ENCODE measurements around the gene RESF1.

The RESF1 gene

GRCh38 chr12:31950492-31950891 lies 8.7 kb upstream of the RESF1 start:
- DNase-seq (ENCODE audit: low spot score in 2 of 2) (no peak), ATAC-seq (no peak)
- peak overlapping the region; percentile 68 for H3K27ac Mint-ChIP-seq
- H3K9me3 Mint-ChIP-seq: no peaks in the 10 kb centered on the region
- peaks cover 24% of the 10 kb centered on the region for H3K4me1 Mint-ChIP-seq
- no peak overlapping the region for H3K4me3 Mint-ChIP-seq
- H3K36me3 Mint-ChIP-seq: no peaks in the 10 kb centered on the region

- DNase-seq (ENCODE audit: low spot score in 2 of 2): no peak
- Mint-ChIP-seq H3K9me3 (no peaks in the 10 kb centered on the region), H3K27ac (peak overlapping the region; percentile 68), H3K4me3 (peak overlapping the region; percentile 10), H3K36me3 (no peaks in the 10 kb centered on the region), H3K4me1 (peaks cover 28% of the 10 kb centered on the region)
- ATAC-seq: no peak
Observed at GRCh38 chr12:31951008-31951407, 8.2 kb upstream of the RESF1 start.

GRCh38 chr12:31951939-31952338 lies 7.3 kb upstream of the RESF1 start:
- Mint-ChIP-seq H3K4me3 (no peak overlapping the region), H3K9me3 (no peaks in the 10 kb centered on the region), H3K4me1 (peaks cover 36% of the 10 kb centered on the region), H3K36me3 (no peaks in the 10 kb centered on the region), H3K27ac (no peak overlapping the region)
- ATAC-seq (no peak), DNase-seq (ENCODE audit: low spot score in 2 of 2) (no peak)

GRCh38 chr12:31952418-31952817 lies 6.8 kb upstream of the RESF1 start:
- no peak overlapping the region for H3K4me3 Mint-ChIP-seq
- H3K9me3 Mint-ChIP-seq: no peaks in the 10 kb centered on the region
- DNase-seq (ENCODE audit: low spot score in 2 of 2) (no peak), ATAC-seq (no peak)
- peaks cover 40% of the 10 kb centered on the region for H3K4me1 Mint-ChIP-seq
- H3K27ac Mint-ChIP-seq: no peak overlapping the region
- no peaks in the 10 kb centered on the region for H3K36me3 Mint-ChIP-seq

GRCh38 chr12:31954925-31955858 lies 4.0 kb upstream of the RESF1 start:
- Mint-ChIP-seq H3K9me3 (no peaks in the 10 kb centered on the region), H3K4me3 (no peak overlapping the region), H3K27ac (peak overlapping the region; percentile 51), H3K4me1 (peaks cover 53% of the 10 kb centered on the region), H3K36me3 (peaks cover 11% of the 10 kb centered on the region)
- no peak for ATAC-seq
- DNase-seq (ENCODE audit: low spot score in 2 of 2): no peak

- peak overlapping the region; percentile 85 for H3K4me3 Mint-ChIP-seq
- peaks cover 67% of the 10 kb centered on the region for H3K4me1 Mint-ChIP-seq
- no peaks in the 10 kb centered on the region for H3K9me3 Mint-ChIP-seq
- no peak for ATAC-seq
- no peak for DNase-seq (ENCODE audit: low spot score in 2 of 2)
- peak overlapping the region; percentile 95 for H3K27ac Mint-ChIP-seq
- peaks cover 45% of the 10 kb centered on the region for H3K36me3 Mint-ChIP-seq
Observed at GRCh38 chr12:31958569-31959160, 550 bp upstream of the RESF1 start.

- peaks cover 78% of the 10 kb centered on the region for H3K4me1 Mint-ChIP-seq
- peaks cover 57% of the 10 kb centered on the region for H3K36me3 Mint-ChIP-seq
- DNase-seq (ENCODE audit: low spot score in 2 of 2) (peak in 1 of 2 donors; percentile 73), ATAC-seq (peak; percentile 78)
- H3K9me3 Mint-ChIP-seq: peaks cover 3% of the 10 kb centered on the region
- peak overlapping the region; percentile 85 for H3K4me3 Mint-ChIP-seq
- H3K27ac Mint-ChIP-seq: peak overlapping the region; percentile 95
Observed at GRCh38 chr12:31959701-31960391, 631 bp downstream of the RESF1 start.

- H3K27ac Mint-ChIP-seq: peak overlapping the region; percentile 95
- peak overlapping the region; percentile 85 for H3K4me3 Mint-ChIP-seq
- H3K9me3 Mint-ChIP-seq: peaks cover 3% of the 10 kb centered on the region
- peaks cover 76% of the 10 kb centered on the region for H3K4me1 Mint-ChIP-seq
- peaks cover 70% of the 10 kb centered on the region for H3K36me3 Mint-ChIP-seq
- ATAC-seq (no peak), DNase-seq (ENCODE audit: low spot score in 2 of 2) (no peak)
Observed at GRCh38 chr12:31961137-31961536, 1.9 kb downstream of the RESF1 start.

GRCh38 chr12:31962076-31962475 lies 2.9 kb downstream of the RESF1 start:
- Mint-ChIP-seq H3K9me3 (peaks cover 3% of the 10 kb centered on the region), H3K4me1 (peaks cover 78% of the 10 kb centered on the region), H3K36me3 (peaks cover 76% of the 10 kb centered on the region), H3K27ac (peak overlapping the region; percentile 95), H3K4me3 (peak overlapping the region; percentile 85)
- ATAC-seq: no peak
- no peak for DNase-seq (ENCODE audit: low spot score in 2 of 2)

- Mint-ChIP-seq H3K36me3 (peaks cover 75% of the 10 kb centered on the region), H3K4me3 (peak overlapping the region; percentile 85), H3K4me1 (peaks cover 79% of the 10 kb centered on the region), H3K27ac (peak overlapping the region; percentile 95), H3K9me3 (peaks cover 3% of the 10 kb centered on the region)
- no peak for DNase-seq (ENCODE audit: low spot score in 2 of 2)
- ATAC-seq: no peak
Observed at GRCh38 chr12:31964280-31964679, 5.1 kb downstream of the RESF1 start.

- ATAC-seq: peak; percentile 57
- DNase-seq (ENCODE audit: low spot score in 2 of 2): peak in 1 of 2 donors; percentile 75
- peaks cover 85% of the 10 kb centered on the region for H3K4me1 Mint-ChIP-seq
- peak overlapping the region; percentile 85 for H3K4me3 Mint-ChIP-seq
- H3K27ac Mint-ChIP-seq: peak overlapping the region; percentile 95
- peaks cover 79% of the 10 kb centered on the region for H3K36me3 Mint-ChIP-seq
- peaks cover 3% of the 10 kb centered on the region for H3K9me3 Mint-ChIP-seq
Observed at GRCh38 chr12:31965090-31965489, 5.9 kb downstream of the RESF1 start.

- Mint-ChIP-seq H3K4me3 (peak overlapping the region; percentile 85), H3K36me3 (peaks cover 79% of the 10 kb centered on the region), H3K9me3 (peaks cover 3% of the 10 kb centered on the region), H3K27ac (peak overlapping the region; percentile 95), H3K4me1 (peaks cover 84% of the 10 kb centered on the region)
- no peak for DNase-seq (ENCODE audit: low spot score in 2 of 2)
- ATAC-seq: peak; percentile 80
Observed at GRCh38 chr12:31966558-31967205, 7.5 kb downstream of the RESF1 start.

- ATAC-seq (no peak), DNase-seq (ENCODE audit: low spot score in 2 of 2) (no peak)
- Mint-ChIP-seq H3K36me3 (peaks cover 79% of the 10 kb centered on the region), H3K27ac (peak overlapping the region; percentile 95), H3K9me3 (peaks cover 3% of the 10 kb centered on the region), H3K4me3 (peak overlapping the region; percentile 85), H3K4me1 (peaks cover 76% of the 10 kb centered on the region)
Observed at GRCh38 chr12:31967539-31967938, 8.3 kb downstream of the RESF1 start.

- no peaks in the 10 kb centered on the region for H3K9me3 Mint-ChIP-seq
- no peak for DNase-seq (ENCODE audit: low spot score in 2 of 2)
- H3K4me3 Mint-ChIP-seq: no peak overlapping the region
- ATAC-seq: no peak
- peak overlapping the region; percentile 86 for H3K27ac Mint-ChIP-seq
- H3K4me1 Mint-ChIP-seq: peaks cover 54% of the 10 kb centered on the region
- peaks cover 78% of the 10 kb centered on the region for H3K36me3 Mint-ChIP-seq
Observed at GRCh38 chr12:31970199-31970598, 11.0 kb downstream of the RESF1 start.

GRCh38 chr12:31973818-31974217 lies 14.6 kb downstream of the RESF1 start:
- peaks cover 4% of the 10 kb centered on the region for H3K9me3 Mint-ChIP-seq

More at GRCh38 chr12:31973818-31974217, 14.6 kb downstream of the RESF1 start:
- DNase-seq (ENCODE audit: low spot score in 2 of 2): no peak
- Mint-ChIP-seq H3K4me3 (no peak overlapping the region), H3K4me1 (peaks cover 27% of the 10 kb centered on the region), H3K36me3 (peaks cover 97% of the 10 kb centered on the region), H3K27ac (no peak overlapping the region)
- no peak for ATAC-seq

Measured in stimulated activated effector memory CD8-positive, alpha-beta T cell treated with anti-CD3 and anti-CD28 coated beads, Interleukin-12 subunit alpha, Interleukin-12 subunit beta, amount 100 ng/mL, for 72 hours (primary cell).